Skeletal muscle cell (primary cell): ENCODE measurements around the gene NKD1.

Source experiments
- DNase-seq: peaks from one replicate; pipeline ENCODE4 v3.0.0-alpha.2; 2010; ENCODE audit warnings: low read depth
- H3K4me3 ChIP-seq: 2 replicates; pipeline ENCODE4 v1.5.1; 2011; ENCODE audit warnings: low read depth, mild to moderate bottlenecking, control low read depth, low read length, moderate library complexity

Gene NKD1

DNA sequence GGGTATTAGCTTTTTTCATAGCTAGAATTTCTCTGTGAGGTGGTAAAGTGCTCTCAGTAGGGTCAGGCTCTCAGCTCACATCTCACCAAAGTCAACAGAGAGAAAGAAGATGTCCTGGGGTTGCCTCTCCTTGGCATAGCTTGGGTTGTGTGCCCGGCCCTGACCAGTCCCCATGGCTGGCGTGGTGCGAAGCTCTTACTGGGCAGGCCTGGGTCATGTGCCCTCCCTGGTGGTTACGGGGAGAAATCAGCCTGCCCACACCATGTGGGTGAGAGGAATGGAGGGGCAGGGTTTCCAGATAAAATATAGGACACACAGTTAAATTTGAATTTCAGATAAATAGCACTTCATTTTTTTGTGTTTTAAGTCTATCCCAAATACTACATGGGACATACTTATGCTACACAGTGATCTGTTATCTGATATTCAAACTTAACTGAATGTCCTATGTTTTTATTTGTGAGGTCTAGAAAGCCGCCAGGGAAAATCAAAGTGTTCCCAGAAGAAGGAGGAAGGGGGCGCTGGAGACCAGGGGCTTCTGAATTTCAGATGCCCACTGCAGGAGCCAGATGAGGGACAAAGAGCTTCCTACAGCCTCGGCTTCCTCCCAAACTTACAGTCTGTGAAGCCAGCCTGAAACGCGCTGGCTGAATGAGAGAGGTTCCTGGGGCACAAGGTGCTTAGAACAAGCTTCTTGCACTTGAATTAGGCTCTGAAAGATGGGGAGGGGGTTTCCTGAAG, 45.4 kb downstream of the NKD1 start:
- DNase-seq = no peak
- H3K4me3 ChIP-seq = no peak overlapping the region

GRCh38 chr16:50594308-50595260, 46.4 kb downstream of the NKD1 start:
- DNase-seq = no peak
- H3K4me3 ChIP-seq = no peak overlapping the region

- no peak for DNase-seq
These were observed 47.7 kb downstream of the NKD1 start for GRCh38 chr16:50595859-50596258.

DNA sequence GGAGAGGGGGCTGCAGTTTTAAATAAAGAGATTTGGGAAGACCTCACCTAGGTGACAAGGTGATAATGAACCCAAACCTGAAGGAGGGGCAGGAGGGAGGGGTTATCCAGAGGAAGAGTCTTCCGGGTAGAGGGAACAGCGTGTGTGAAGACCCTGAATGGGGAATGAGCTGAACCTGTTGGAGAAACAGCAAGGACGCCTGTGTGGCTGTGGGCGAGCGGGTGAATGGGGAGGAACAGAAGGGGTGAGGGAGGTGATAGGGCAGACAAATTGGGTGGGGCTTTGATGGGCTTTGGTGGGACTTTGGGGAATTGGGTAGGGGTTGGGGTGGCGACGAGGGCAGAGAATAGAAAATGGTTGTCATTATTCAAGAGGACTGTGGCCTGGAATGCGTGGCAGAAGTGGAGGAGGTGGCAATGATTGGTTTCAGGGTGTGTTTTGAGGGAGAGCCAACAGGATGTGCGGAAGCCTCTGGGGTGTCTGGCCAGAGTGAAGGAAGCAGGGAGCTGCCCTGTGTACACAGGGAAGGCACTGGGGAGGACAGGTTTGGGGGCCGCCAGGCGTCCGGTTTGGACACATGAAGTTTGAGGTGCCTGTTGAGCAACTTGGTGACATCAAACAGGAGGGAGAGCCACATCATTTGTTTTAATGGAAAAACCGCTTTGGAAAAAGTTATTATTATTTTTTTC, 48.7 kb downstream of the NKD1 start:
- DNase-seq = no peak
- no peak overlapping the region for H3K4me3 ChIP-seq

More at GRCh38 chr16:50595859-50596258, 47.7 kb downstream of the NKD1 start:
- H3K4me3 ChIP-seq = no peak overlapping the region

DNA sequence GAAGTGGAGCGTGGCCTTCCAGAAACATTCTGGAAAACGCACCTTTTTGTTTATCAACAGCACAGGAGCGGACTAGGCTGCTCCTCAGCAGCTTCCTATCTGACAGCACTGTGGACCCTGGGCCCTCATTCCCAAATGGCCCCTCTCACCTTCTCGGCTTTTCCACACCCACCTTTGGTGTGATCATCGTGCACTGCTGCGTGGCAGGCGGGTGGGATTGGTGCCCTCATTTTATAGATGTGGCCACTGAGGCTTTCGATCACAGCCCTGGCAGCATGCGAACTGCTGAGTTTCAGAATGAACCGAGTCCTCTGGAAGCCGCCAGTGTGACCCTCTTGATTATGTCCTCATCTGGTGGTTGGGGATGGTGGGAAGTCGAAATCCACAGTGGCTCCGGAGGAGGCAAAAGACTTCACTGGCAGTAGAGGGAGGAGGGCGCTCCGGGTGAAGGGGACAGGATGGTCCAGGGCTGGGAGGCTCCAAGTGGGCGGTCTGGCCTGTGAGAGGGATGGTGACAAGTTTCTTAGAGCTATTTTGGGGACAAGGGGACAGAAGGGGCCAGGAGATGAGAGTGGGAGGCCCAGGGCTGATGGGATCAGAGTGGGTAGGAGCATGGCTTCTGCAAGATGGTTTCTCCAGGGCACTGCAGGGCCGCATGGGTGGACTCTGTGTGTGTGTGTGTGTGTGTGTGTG, 49.5 kb downstream of the NKD1 start:
- H3K4me3 ChIP-seq = no peak overlapping the region
- DNase-seq = no peak

- DNase-seq = no peak
- no peak overlapping the region for H3K4me3 ChIP-seq
These were observed 50.2 kb downstream of the NKD1 start for GRCh38 chr16:50598256-50598894.

GRCh38 chr16:50598936-50599361, 50.8 kb downstream of the NKD1 start:
- no peak for DNase-seq

GRCh38 chr16:50599494-50599893, 51.3 kb downstream of the NKD1 start:
- no peak overlapping the region for H3K4me3 ChIP-seq
- DNase-seq = no peak

More at GRCh38 chr16:50598936-50599361, 50.8 kb downstream of the NKD1 start:
- no peak overlapping the region for H3K4me3 ChIP-seq

- DNase-seq = no peak
- H3K4me3 ChIP-seq = no peak overlapping the region
These were observed 52.5 kb downstream of the NKD1 start for GRCh38 chr16:50600582-50601283.

- no peak overlapping the region for H3K4me3 ChIP-seq
- DNase-seq = no peak
These were observed 53.1 kb downstream of the NKD1 start for GRCh38 chr16:50601341-50601740.

DNA sequence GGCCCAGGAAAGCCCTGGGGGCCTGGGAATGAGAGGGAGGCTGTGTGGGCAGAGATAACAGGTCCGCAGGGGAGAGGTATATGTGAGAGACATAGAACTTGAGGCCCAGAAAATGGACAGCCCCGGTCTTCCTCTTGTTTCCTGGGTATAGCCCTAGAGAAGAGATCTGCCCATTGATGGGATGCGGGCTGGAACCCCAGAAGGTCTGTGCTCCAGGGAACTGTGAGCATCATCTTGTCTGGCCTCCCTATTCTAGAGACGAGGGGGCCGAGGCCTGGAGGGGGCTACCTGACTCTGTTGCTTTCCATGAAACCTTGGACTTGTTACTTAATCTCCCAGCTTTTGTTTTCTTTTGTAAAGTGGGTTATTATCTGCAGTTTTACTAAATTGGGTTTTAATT, 53.9 kb downstream of the NKD1 start:
- no peak overlapping the region for H3K4me3 ChIP-seq
- no peak for DNase-seq

DNA sequence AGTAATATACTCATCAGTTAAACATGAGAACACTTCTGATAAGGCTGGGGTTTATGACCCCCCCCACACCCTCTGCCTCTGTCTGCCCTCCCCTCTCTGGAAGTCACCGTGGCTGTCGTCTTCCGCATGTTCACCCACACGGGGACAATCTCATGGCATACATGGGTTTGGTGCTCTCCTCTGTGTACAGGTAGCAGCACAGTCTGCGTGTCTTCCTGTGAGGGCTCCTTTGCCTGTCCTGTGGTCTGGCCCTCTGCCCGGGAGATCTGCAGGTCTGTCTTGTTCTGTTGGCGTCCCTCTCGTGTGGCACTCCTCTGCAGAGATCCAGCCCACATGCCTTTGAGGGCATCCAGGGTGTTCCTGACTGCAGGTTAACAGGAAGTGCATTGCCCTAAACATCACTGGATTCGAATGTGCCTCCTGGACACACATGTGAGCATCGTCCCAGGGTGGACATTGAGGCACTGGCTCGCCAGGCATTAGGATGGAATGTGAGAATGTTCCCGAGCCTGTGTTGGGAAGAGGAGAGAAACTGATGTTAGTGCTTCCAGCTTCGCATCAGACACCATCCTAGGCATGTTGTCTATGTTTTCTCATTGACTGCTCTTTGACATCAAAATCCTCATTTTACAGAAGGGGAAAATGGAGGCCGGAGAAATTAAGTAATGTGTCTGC, 54.5 kb downstream of the NKD1 start:
- no peak overlapping the region for H3K4me3 ChIP-seq
- no peak for DNase-seq

GRCh38 chr16:50603206-50604064, 55.2 kb downstream of the NKD1 start:
- no peak overlapping the region for H3K4me3 ChIP-seq
- DNase-seq = peak; percentile 18

DNA sequence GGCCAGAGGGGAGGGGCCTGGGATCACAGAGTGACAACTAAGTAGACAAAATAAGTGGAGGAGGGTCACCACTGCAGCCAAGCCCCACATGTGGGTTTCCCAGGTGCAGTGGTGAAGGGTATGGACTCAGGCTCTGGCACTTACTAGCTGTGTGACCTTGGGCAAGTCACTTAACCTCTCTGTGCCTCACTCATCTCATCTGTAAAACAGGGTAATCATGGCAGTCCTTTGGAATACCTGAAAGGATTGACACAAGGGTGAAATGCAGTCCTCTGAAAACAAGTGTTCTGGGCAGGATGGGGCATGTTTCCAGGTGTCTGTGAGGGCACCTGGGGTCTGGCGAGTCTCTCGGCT, 55.8 kb downstream of the NKD1 start:
- no peak overlapping the region for H3K4me3 ChIP-seq

GRCh38 chr16:50604610-50605009, 56.4 kb downstream of the NKD1 start:
- no peak overlapping the region for H3K4me3 ChIP-seq
- DNase-seq = no peak

More for the DNA sequence above, 55.8 kb downstream of the NKD1 start:
- DNase-seq = no peak

DNA sequence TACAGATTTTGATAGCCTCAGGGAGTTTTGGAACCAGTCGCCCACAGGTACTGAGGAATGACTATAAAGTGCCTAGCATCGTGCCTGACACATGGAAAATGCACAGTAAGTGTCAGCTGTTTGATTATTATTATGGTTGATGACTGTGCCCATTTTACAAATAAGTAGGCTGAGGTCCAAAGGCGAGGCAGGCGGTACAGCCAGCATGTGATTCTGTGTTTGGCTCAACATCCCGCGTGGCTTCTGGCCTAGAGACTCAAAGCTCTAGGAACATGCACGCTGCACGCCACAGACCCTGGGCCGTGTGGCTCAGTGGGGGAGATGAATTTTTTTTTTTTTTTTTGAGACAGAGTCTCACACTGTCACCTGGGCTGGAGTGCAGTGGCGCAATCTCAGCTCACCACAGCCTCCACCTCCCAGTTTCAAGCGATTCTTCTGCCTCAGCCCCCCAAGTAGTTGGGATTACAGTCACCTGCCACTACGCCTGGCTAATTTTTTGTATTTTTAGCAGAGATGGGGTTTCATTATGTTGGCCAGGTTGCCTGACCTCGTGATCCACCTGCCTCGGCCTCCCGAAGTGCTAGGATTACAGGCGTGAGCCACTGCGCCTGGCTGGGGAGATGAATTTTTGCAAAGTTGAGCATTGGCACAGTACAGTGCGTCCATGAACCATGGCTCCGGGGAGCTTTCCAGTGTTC, 57.7 kb downstream of the NKD1 start:
- DNase-seq = no peak

More for the DNA sequence above, 57.7 kb downstream of the NKD1 start:
- no peak overlapping the region for H3K4me3 ChIP-seq
